GM18909 (cell line): ENCODE results near the gene PIK3C2G.
"Not testable (repeated sequence)": the region's sequence is repeated elsewhere in the genome, so short reads cannot be mapped to it uniquely, and the experiment has no call there.

Experiments
- ATAC-seq: cut with Tn5 transposase; IDR thresholded peaks from one replicate; pipeline ENCODE4 v1.9.1; 2021; ENCODE audit warnings: mild to moderate bottlenecking; ENCODE audit not compliant: unreplicated experiment, poor library complexity

Gene PIK3C2G

DNA sequence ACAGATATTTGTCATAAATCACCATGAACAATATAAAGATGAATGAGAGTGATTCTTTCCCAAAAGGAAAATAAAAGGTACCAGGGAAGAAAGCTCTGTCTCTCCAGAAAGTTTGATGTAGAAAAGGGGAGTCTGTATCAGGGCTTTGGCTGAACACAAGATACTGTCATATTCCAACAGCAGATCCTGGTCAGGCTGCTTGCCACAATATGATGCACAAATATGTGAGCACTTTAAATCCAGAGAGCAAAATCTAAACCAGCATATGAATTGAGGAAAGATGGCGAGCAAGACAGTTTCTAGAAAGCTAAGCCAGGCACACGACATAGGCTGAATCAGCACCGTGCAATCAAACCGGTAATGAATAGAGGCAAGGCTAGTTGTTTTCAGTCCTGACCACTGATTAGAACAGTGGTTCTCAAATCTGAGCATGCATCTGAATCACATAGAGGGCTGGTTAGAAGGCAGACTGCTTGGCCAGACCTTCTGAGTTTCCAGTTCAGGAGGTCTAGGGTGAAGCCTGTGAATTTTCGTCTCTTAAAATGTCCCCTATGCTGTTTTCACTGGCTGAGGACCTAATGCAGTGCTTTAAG, 415.8 kb downstream of the PIK3C2G start:
- ATAC-seq, result no peak

DNA sequence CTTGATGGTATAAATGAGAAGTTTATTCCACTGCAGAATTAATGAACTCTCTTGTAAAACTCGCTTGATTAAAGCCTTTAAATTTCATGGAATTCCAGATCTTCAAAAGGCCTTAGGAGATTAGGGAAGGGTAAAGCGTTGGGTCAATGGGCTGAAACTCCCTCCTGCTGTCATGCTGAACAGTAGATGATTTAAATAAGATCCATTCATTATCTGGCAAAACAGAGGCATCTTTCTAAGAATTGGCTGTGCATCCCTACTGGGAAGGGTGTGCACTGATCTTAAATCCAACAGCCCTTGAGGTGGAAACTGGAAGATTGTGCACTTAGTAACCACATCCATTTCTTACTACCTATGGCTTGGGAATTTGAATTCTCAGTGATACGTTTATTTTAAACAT, 420.5 kb downstream of the PIK3C2G start:
- ATAC-seq, result no peak

GRCh38 chr12:18683327-18684013, 422.2 kb downstream of the PIK3C2G start:
- ATAC-seq, result no peak

DNA sequence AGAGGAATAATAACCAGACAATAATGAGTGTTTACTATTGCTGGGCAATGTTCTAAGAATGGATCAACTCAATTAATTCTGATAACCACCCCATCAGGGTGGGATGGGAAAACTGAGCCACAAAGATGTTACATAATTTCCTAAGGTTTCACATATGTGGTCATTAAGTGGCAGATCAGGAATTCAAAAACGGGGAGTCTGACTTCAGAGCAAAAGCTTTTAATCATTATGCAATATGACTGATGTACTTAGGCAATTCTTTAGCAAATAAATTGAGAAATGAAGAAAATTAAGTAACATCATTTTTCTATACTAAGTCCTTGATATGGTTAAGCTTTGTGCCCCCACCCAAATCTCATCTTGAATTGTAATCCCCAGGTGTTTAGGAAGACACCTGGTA, 423.1 kb downstream of the PIK3C2G start:
- ATAC-seq, result no peak

- no peak for ATAC-seq
Observed at GRCh38 chr12:18689771-18690170, 428.5 kb downstream of the PIK3C2G start.

- ATAC-seq, result no peak
Observed at GRCh38 chr12:18690653-18691052, 429.3 kb downstream of the PIK3C2G start.

DNA sequence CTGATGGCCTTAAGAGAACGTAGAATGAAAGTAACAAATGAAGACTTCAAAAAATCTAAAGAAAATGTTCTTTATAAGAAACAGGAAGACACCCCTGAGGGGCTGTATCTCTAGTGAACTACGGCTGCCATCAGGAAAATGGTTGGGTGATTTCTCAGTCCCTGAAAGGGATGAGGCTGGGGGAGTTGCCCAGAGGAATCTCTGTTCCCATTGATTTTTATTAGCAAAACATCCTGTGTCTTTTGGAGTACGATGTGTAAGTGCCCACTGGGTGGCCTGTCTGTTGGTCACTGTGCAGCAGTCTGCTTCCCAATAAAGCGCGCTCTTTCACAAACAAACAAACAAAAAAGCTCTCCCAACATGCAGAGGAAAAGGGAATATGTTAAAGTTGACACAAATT, 432.7 kb downstream of the PIK3C2G start:
- ATAC-seq, result not testable (repeated sequence)

GRCh38 chr12:18696971-18697602, 435.8 kb downstream of the PIK3C2G start:
- no peak for ATAC-seq
